D721Med (cell line): ENCODE results near the gene NEDD1.

Experiments
- DNase-seq: peaks from one replicate; pipeline ENCODE4 v3.0.0; 2011; ENCODE audit warnings: low spot score; ENCODE audit not compliant: insufficient read length
- FAIRE-seq: peaks from 2 replicates; lab custom pipeline; 2011; peaks lifted over from hg19 to GRCh38; lab: Jason Lieb, UNC
- TF ChIP-seq, protein P1 (sequence below): IDR thresholded peaks from 2 replicates; pipeline ENCODE4 v1.5.1; 2012; ENCODE audit warnings: mild to moderate bottlenecking, control low read depth; ENCODE audit not compliant: insufficient read depth; ENCODE audit errors: missing control alignments

Gene NEDD1

DNA sequence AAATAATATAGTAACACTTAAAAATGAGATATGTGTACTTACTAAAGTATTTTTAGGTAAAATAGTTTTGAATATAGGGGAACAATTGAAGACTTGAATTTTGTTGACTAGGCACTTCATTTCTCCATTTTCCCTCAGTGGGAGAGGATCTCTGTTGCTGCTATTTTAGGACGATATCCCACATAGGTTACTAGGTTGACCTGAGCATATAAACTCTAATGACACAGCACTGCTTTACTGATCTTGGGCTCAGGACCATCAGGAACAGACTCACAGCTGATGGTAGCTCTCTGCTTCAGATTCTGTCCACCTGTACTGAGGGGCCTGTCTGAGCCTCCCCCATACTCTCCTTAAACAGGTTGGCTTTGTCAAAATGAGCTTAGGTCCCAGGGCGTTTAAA is 5.9 kb downstream of the NEDD1 start:
- FAIRE-seq (no peak), DNase-seq (no peak)
- TF ChIP-seq, protein P1, sequence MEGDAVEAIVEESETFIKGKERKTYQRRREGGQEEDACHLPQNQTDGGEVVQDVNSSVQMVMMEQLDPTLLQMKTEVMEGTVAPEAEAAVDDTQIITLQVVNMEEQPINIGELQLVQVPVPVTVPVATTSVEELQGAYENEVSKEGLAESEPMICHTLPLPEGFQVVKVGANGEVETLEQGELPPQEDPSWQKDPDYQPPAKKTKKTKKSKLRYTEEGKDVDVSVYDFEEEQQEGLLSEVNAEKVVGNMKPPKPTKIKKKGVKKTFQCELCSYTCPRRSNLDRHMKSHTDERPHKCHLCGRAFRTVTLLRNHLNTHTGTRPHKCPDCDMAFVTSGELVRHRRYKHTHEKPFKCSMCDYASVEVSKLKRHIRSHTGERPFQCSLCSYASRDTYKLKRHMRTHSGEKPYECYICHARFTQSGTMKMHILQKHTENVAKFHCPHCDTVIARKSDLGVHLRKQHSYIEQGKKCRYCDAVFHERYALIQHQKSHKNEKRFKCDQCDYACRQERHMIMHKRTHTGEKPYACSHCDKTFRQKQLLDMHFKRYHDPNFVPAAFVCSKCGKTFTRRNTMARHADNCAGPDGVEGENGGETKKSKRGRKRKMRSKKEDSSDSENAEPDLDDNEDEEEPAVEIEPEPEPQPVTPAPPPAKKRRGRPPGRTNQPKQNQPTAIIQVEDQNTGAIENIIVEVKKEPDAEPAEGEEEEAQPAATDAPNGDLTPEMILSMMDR, result no peak

DNA sequence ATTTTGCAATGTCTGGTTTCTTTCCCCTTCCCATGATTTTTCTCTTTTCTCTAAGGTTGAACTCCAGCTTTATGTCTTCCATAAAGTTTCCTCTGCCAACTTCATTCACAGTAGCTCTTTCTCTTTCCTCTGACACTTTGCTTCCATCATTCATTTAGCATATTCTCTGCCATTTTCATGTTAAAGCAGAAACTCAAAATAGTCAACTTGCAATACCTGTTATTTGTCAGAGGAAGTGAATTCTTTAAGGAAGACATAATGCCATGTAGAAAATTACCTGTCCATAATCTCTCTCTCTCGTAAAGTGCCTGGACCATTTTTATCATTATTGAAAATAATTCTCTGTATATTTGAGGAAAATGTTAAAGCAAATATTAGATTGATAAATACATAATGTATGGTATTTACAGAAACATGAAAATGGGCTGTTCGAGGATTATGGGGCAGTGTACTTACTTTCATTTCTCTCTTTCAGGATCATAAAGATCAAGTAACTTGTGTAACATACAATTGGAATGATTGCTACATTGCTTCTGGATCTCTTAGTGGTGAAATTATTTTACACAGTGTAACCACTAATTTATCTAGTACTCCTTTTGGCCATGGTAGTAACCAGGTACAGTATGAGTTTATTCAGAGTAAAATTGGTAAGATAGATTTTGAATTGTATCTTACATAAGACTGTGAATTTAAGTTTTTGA is 12.6 kb downstream of the NEDD1 start:
- TF ChIP-seq, protein P1, result no peak
- FAIRE-seq (no peak), DNase-seq (no peak)

DNA sequence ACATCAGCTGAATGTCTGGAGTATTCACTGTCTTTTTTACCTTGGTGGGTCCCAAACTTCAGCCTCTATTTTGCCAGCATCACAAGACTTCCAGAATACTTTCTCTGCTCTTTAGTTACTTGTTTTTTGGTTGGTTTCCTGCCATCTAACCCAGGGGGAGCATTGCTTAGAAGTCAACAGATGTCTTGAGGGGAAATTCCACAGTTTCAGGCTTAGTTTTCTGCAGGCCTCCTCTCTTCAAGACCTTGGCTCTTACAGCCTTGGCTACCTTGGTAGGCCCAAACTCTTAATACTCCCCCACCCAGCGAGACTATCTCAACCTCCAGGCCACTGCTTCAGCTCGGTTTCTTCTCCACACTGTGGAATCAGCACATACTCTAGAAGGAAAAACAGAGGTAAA is 41.7 kb downstream of the NEDD1 start:
- TF ChIP-seq, protein P1, result no peak
- DNase-seq, result no peak
- no peak for FAIRE-seq

- DNase-seq (no peak), FAIRE-seq (no peak)
- TF ChIP-seq, protein P1, result no peak
Observed at GRCh38 chr12:96979532-96979931, 72.5 kb downstream of the NEDD1 start.

DNA sequence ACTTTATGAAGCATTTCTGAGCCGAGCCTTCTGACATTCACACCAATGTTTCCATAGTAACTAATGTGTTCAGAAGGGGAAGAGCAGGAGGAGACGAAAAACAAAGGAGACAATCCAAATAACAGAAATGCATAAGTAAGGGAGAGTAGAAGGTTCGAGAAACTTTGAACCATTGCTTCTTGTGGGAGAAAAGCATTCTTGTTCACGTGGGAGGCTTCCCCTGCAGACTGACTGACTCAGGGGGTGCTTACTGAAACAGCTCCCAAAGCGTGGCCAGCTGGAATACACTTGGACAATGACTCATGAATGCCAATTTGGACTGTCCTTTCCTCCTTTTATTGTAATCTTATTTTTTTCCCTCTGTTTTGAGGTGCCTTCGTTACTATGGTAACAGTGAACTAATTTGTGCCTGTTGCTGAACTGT is 73.9 kb downstream of the NEDD1 start:
- DNase-seq, result no peak
- FAIRE-seq, result no peak
- TF ChIP-seq, protein P1, result no peak

DNA sequence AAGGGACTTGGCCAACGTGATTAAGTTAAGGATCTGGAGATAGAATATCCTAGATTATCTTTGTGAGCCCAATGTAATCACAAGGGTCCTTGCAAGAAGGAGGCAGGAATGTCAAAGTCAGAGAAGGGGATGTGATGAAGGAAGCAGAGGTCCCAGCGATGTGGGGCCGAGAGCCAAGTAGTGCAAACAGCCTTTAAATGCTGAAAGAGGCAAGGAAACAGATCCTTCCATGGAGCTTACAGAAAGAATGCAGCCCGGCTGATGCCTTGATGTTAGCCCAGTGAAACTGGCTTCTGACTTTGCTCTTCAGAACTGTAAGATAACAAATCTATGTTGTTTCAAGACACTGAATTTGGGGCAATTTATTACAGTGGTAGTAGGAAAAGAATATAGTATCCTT is 74.9 kb downstream of the NEDD1 start:
- DNase-seq (no peak), FAIRE-seq (no peak)
- TF ChIP-seq, protein P1, result no peak

GRCh38 chr12:96982671-96983070 is 75.6 kb downstream of the NEDD1 start:
- no peak for FAIRE-seq
- DNase-seq, result no peak
- TF ChIP-seq, protein P1, result no peak
